K562 (cell line): ENCODE results near the gene FAM107B.

Source experiments
- CC2D1A ChIP-seq: fragments of 450-650 bp; IDR thresholded peaks from 2 replicates; pipeline ENCODE4 v1.6.1; 2017; ENCODE audit warnings: mild to moderate bottlenecking
- CHD2 ChIP-seq: IDR thresholded peaks from 2 replicates; pipeline ENCODE4 v1.6.1; 2011; ENCODE audit warnings: low read depth, low read length
- CTCF ChIP-seq, 3 experiments: IDR thresholded peaks in 2 of 3; conservative IDR thresholded peaks in 1 of 3; 2 replicates each; pipeline ENCODE4 v1.5.1; 2011 to 2012; ENCODE audit warnings: low read length in 3 of 3, mild to moderate bottlenecking in 3 of 3, control low read depth in 2 of 3, improper control_type of control experiment in 1 of 3, inconsistent platforms in 1 of 3, low read depth in 1 of 3, mixed read lengths in 1 of 3, moderate library complexity in 1 of 3; ENCODE audit not compliant: insufficient read depth in 2 of 3
- JUN ChIP-seq, 2 experiments: sonication (generic) in 1 of 2; formaldehyde crosslinking in 1 of 2; IDR thresholded peaks; 2 replicates each; pipeline versions ENCODE4 v1.6.1 to v1.8.0; 2012 to 2022; ENCODE audit warnings: borderline replicate concordance in 2 of 2, mild to moderate bottlenecking in 2 of 2, improper control_type of control experiment in 1 of 2, low read depth in 1 of 2, low read length in 1 of 2, missing genetic modification reagents in 1 of 2
- POLR2AphosphoS5 ChIP-seq: IDR thresholded peaks from 2 replicates; pipeline ENCODE4 v1.6.1; 2011; ENCODE audit warnings: mild to moderate bottlenecking, low read depth, low read length, moderate library complexity; ENCODE audit not compliant: control insufficient read depth, insufficient read depth
- ZNF197 ChIP-seq: fragments of 200-800 bp; sonication (Bioruptor generic); IDR thresholded peaks from 2 replicates; pipeline ENCODE4 v1.6.1; 2016; ENCODE audit warnings: low read depth, missing genetic modification characterization, missing compliant biosample characterization
- ZNF780A ChIP-seq: fragments of 250-450 bp; sonication (Bioruptor Pico); IDR thresholded peaks from 2 replicates; pipeline ENCODE4 v1.5.0; 2021; ENCODE audit warnings: mild to moderate bottlenecking

- TF ChIP-seq JUN (IDR thresholded peaks at IDR 0.05; ENCODE audit: borderline replicate concordance, low read depth, low read length) (no peak), JUN (CRISPR knock-in tag; IDR thresholded peaks at IDR 0.05; ENCODE audit: borderline replicate concordance) (no peak), ZNF780A (CRISPR knock-in tag) (no peak), POLR2AphosphoS5 (no peak), CHD2 (no peak), CC2D1A (no peak), CTCF (IDR thresholded peaks at IDR 0.05 in 2 of 3, conservative IDR thresholded peaks at IDR 0.05 in 1 of 3; ENCODE audit: insufficient read depth in 2 of 3, low read depth in 1 of 3, low read length in 3 of 3) (no peak), ZNF197 (CRISPR knock-in tag) (no peak)
Measured at GRCh38 chr10:14654821-14655382, 119.8 kb downstream of the FAM107B start.
